Mesothelial cell of epicardium (in vitro differentiated cells): Measurements from ENCODE around the gene WDR70. TPM values are rescaled to one million over a fixed set of nuclear protein-coding genes. Genes with fewer than 3 reads are reported as not detected.

Experiments
- DNase-seq, 2 experiments: peaks; one replicate each; pipeline ENCODE4 v3.0.0; 2021; ENCODE audit warnings: low spot score in 2 of 2; ENCODE audit not compliant: unreplicated experiment in 2 of 2
- H3K27ac Mint-ChIP-seq: 2 replicates; pipeline ENCODE4 v1.8.0; 2021; ENCODE audit warnings: mixed read lengths
- H3K27me3 Mint-ChIP-seq: 2 replicates; pipeline ENCODE4 v1.8.0; 2021; ENCODE audit warnings: low read depth, mixed read lengths
- H3K36me3 Mint-ChIP-seq: 2 replicates; pipeline ENCODE4 v1.8.0; 2021; ENCODE audit warnings: mixed read lengths
- H3K4me1 Mint-ChIP-seq: 2 replicates; pipeline ENCODE4 v1.8.0; 2021; ENCODE audit warnings: mixed read lengths
- H3K4me3 Mint-ChIP-seq: 2 replicates; pipeline ENCODE4 v1.8.0; 2021; ENCODE audit warnings: mild to moderate bottlenecking, moderate library complexity, mixed read lengths
- H3K9me3 Mint-ChIP-seq: 2 replicates; pipeline ENCODE4 v1.8.0; 2021; ENCODE audit warnings: mixed read lengths
- CTCF ChIP-seq: fragments of 200-600 bp; sonication (generic); IDR thresholded peaks from one replicate; pipeline ENCODE4 v1.5.0; 2021; ENCODE audit warnings: antibody characterized with exemption; ENCODE audit not compliant: unreplicated experiment
- total RNA-seq: library from RNA; stranded (reverse); gene quantifications from 3 replicates; pipeline ENCODE4 v1.2.1, GENCODE V29; 2021

WDR70 gene
- total RNA-seq, 1 donor from 2014 or later = 47.8 TPM

DNA sequence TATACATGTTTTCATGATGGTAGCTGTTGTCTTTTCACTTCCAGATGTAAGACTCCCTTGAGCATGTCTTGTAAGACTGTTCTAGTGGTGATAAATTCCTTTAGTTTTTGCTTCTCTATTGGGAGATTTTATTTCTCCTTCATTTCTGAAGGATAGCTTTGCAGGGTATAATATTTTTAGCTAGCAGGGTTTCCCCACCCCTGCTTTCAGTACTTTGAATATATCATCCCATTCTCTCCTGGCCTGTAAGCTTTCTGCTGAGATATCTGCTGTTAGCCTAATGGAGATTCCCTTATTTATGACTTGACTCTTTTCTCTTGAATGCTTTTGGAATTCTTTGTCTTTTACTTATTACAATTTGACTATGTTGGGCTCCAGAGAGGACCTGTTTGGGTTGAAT, 249.8 kb downstream of the WDR70 start:
- DNase-seq = no peak
- Mint-ChIP-seq H3K4me3 (no peak overlapping the region), H3K4me1 (no peaks in the 10 kb centered on the region), H3K27ac (no peak overlapping the region), H3K27me3 (no peaks in the 10 kb centered on the region), H3K36me3 (peaks cover 42% of the 10 kb centered on the region), H3K9me3 (peaks cover 48% of the 10 kb centered on the region)
- TF ChIP-seq CTCF = no peak

DNA sequence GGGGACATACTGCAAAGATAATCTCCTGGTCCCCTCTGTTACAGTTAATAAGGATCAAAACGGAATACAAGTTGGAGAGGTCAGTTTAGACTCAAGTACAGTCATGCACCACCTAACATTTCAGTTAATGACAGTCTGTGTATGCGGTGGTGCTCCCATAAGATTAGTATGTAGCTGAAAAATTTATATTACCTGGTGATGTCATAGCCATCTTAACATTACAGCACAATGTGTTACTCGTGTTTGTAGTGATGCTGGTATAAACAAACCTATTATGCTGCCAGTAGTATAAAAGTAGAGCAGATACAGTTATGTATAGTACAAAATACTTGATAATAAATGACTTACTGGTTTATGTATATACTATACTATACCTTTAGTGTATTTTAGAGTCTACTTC, 252.8 kb downstream of the WDR70 start:
- H3K27ac Mint-ChIP-seq = no peak overlapping the region
- H3K36me3 Mint-ChIP-seq = peaks cover 28% of the 10 kb centered on the region

GRCh38 chr5:37637165-37637845, 258.2 kb downstream of the WDR70 start:
- Mint-ChIP-seq H3K27ac (no peak overlapping the region), H3K4me1 (peaks cover 21% of the 10 kb centered on the region), H3K9me3 (no peaks in the 10 kb centered on the region), H3K36me3 (no peaks in the 10 kb centered on the region), H3K4me3 (no peak overlapping the region), H3K27me3 (no peaks in the 10 kb centered on the region)
- DNase-seq = no peak
- TF ChIP-seq CTCF = no peak

More for the DNA sequence above, 252.8 kb downstream of the WDR70 start:
- no peak for DNase-seq
- no peak for TF ChIP-seq CTCF
- Mint-ChIP-seq H3K9me3 (peaks cover 31% of the 10 kb centered on the region), H3K4me1 (peaks cover 3% of the 10 kb centered on the region), H3K4me3 (no peak overlapping the region), H3K27me3 (no peaks in the 10 kb centered on the region)

- Mint-ChIP-seq H3K36me3 (peaks cover 8% of the 10 kb centered on the region), H3K27me3 (no peaks in the 10 kb centered on the region), H3K27ac (no peak overlapping the region), H3K4me3 (no peak overlapping the region), H3K9me3 (peaks cover 9% of the 10 kb centered on the region), H3K4me1 (peaks cover 21% of the 10 kb centered on the region)
- no peak for DNase-seq
- TF ChIP-seq CTCF = no peak
Measured at GRCh38 chr5:37638897-37639296, 259.8 kb downstream of the WDR70 start.

DNA sequence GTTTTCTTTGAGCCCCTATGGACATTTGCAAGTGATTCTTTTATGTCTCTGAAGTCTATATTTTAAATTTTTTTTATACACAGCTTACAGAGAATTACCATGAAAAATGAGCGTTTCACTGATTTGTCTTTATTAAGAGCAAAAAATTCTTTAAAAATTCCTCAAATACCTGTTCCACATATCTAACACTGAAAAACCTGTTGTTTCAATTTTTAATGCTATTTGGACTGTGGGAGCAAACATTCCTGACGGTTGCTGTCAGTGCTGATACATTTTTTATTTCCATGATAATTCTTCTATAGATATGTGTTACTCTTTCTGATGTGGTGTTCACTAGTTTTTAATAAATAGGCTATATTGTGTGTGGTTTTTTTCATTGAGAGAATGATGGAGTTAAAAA, 261.0 kb downstream of the WDR70 start:
- no peak for DNase-seq
- Mint-ChIP-seq H3K4me1 (peaks cover 21% of the 10 kb centered on the region), H3K9me3 (peaks cover 21% of the 10 kb centered on the region), H3K4me3 (no peak overlapping the region), H3K27ac (peak overlapping the region; percentile 79), H3K36me3 (peaks cover 18% of the 10 kb centered on the region), H3K27me3 (no peaks in the 10 kb centered on the region)
- TF ChIP-seq CTCF = no peak
